ENCODE data around the gene GMCL2. TPM values are rescaled to one million over a fixed set of nuclear protein-coding genes. Genes with fewer than 3 reads are reported as not detected.

Gene GMCL2
- total and polyA plus RNA-seq, 2 experiments from 2014 or later = not detected

GRCh38 chr5:178193251-178193809 is 6.2 kb upstream of the GMCL2 start:
- Histone ChIP-seq H3K4me2 (no peak overlapping the region), H3K4me1 (ENCODE audit: insufficient read depth) (no peaks in the 10 kb centered on the region), H3K4me3 (no peak overlapping the region), H4K20me1 (ENCODE audit: insufficient read depth, poor library complexity, severe bottlenecking) (no peaks in the 10 kb centered on the region), H3K9me3 (ENCODE audit: low read depth) (no peaks in the 10 kb centered on the region), H2AFZ (no peak overlapping the region), H3K36me3 (replicated peaks; ENCODE audit: insufficient read depth, low read depth) (no peaks in the 10 kb centered on the region), H3K9me2 (replicated peaks; ENCODE audit: insufficient read depth) (no peaks in the 10 kb centered on the region), H3K27ac (no peak overlapping the region), H3K79me2 (no peaks in the 10 kb centered on the region), H3K27me3 (no peaks in the 10 kb centered on the region)
- TF ChIP-seq EZH2 (IDR thresholded peaks at IDR 0.05; ENCODE audit: borderline replicate concordance) = no peak
- no peak for TF ChIP-seq CTCF (IDR thresholded peaks at IDR 0.05; ENCODE audit: poor library complexity)
- TF ChIP-seq EZH2phosphoT487 (IDR thresholded peaks at IDR 0.05; ENCODE audit: low read depth, severe bottlenecking, unreplicated experiment) = no peak
- no peak for DNase-seq (ENCODE audit: low spot score)
- 69% methylated on average over 8 of the region's 8 CpGs for WGBS (ENCODE audit: low lambda C conversion rate, missing lambda C conversion rate)

GRCh38 chr5:178192787-178193186 is 5.6 kb upstream of the GMCL2 start:
- H3K27ac ChIP-seq = no peak overlapping the region
- no peak for TF ChIP-seq CTCF (IDR thresholded peaks at IDR 0.05; ENCODE audit: poor library complexity)
- TF ChIP-seq EZH2 (IDR thresholded peaks at IDR 0.05; ENCODE audit: borderline replicate concordance) = no peak
- TF ChIP-seq EZH2phosphoT487 (IDR thresholded peaks at IDR 0.05; ENCODE audit: low read depth, severe bottlenecking, unreplicated experiment) = no peak
- no peaks in the 10 kb centered on the region for H3K9me2 ChIP-seq (replicated peaks; ENCODE audit: insufficient read depth)
- H3K4me2 ChIP-seq = no peak overlapping the region
- no peaks in the 10 kb centered on the region for H4K20me1 ChIP-seq (ENCODE audit: insufficient read depth, poor library complexity, severe bottlenecking)
- no peak overlapping the region for H3K4me3 ChIP-seq
- H3K27me3 ChIP-seq = no peaks in the 10 kb centered on the region
- 93% methylated on average over 7 of the region's 7 CpGs for WGBS (ENCODE audit: low lambda C conversion rate, missing lambda C conversion rate)
- H2AFZ ChIP-seq = no peak overlapping the region
- no peak for DNase-seq (ENCODE audit: low spot score)
- no peaks in the 10 kb centered on the region for H3K4me1 ChIP-seq (ENCODE audit: insufficient read depth)
- H3K9me3 ChIP-seq (ENCODE audit: low read depth) = no peaks in the 10 kb centered on the region
- H3K79me2 ChIP-seq = no peaks in the 10 kb centered on the region
- no peaks in the 10 kb centered on the region for H3K36me3 ChIP-seq (replicated peaks; ENCODE audit: insufficient read depth, low read depth)

GRCh38 chr5:178192244-178192643 is 5.1 kb upstream of the GMCL2 start:
- no peaks in the 10 kb centered on the region for H3K36me3 ChIP-seq (replicated peaks; ENCODE audit: insufficient read depth, low read depth)
- H4K20me1 ChIP-seq (ENCODE audit: insufficient read depth, poor library complexity, severe bottlenecking) = no peaks in the 10 kb centered on the region
- H3K4me2 ChIP-seq = no peak overlapping the region
- H3K9me2 ChIP-seq (replicated peaks; ENCODE audit: insufficient read depth) = no peaks in the 10 kb centered on the region
- H2AFZ ChIP-seq = no peak overlapping the region
- no peak for DNase-seq (ENCODE audit: low spot score)
- WGBS (ENCODE audit: low lambda C conversion rate, missing lambda C conversion rate) = 78% methylated on average over 2 of the region's 2 CpGs
- no peaks in the 10 kb centered on the region for H3K4me1 ChIP-seq (ENCODE audit: insufficient read depth)
- H3K9me3 ChIP-seq (ENCODE audit: low read depth) = no peaks in the 10 kb centered on the region
- H3K4me3 ChIP-seq = no peak overlapping the region
- H3K27ac ChIP-seq = no peak overlapping the region
- no peaks in the 10 kb centered on the region for H3K27me3 ChIP-seq
- TF ChIP-seq EZH2 (IDR thresholded peaks at IDR 0.05; ENCODE audit: borderline replicate concordance) (no peak), EZH2phosphoT487 (IDR thresholded peaks at IDR 0.05; ENCODE audit: low read depth, severe bottlenecking, unreplicated experiment) (no peak), CTCF (IDR thresholded peaks at IDR 0.05; ENCODE audit: poor library complexity) (no peak)
- H3K79me2 ChIP-seq = no peaks in the 10 kb centered on the region
